Naive thymus-derived CD4-positive, alpha-beta T cell (primary cell): ENCODE results near the gene LEMD1. TPM values are rescaled to one million over a fixed set of nuclear protein-coding genes. Genes with fewer than 3 reads are reported as not detected.

ENCODE experiments used
- ATAC-seq: fragments of 150-1000 bp; cut with Tn5 transposase; 2 replicates; pipeline ENCODE4 v1.10.0; 2021; ENCODE audit warnings: mild to moderate bottlenecking, moderate library complexity
- CTCF ChIA-PET: fragments of 350-600 bp; sonication (Branson Sonifier 250); formaldehyde crosslinking; loops from one replicate; lab custom pipeline; 2021; ENCODE audit warnings: antibody characterized with exemption; lab: Charles Lee
- POLR2A ChIA-PET: fragments of 350-600 bp; sonication (Branson Sonifier 250); formaldehyde crosslinking; loops from one replicate; lab custom pipeline; 2021; ENCODE audit warnings: antibody characterized with exemption, inconsistent platforms; lab: Charles Lee
- DNase-seq, 9 donors: peaks; one replicate each; pipeline versions ENCODE4 v3.0.0 to v3.0.0-alpha.2; 2020 to 2022; ENCODE audit warnings: mixed read lengths in 1 of 9
- H3K27ac ChIP-seq: one replicate; pipeline ENCODE4 v1.7.0; 2013; ENCODE audit warnings: mild to moderate bottlenecking, low read depth, low read length, moderate library complexity
- H3K27me3 ChIP-seq, 2 donors: one replicate each; pipeline ENCODE4 v1.7.0; 2013; ENCODE audit warnings: low read length in 2 of 2, mild to moderate bottlenecking in 2 of 2, moderate library complexity in 2 of 2; ENCODE audit not compliant: control insufficient read depth in 2 of 2, insufficient read depth in 2 of 2
- H3K36me3 ChIP-seq, 3 experiments: 1 replicate in 2 of 3; 2 replicates in 1 of 3; pipeline ENCODE4 v1.7.0; 2013; ENCODE audit warnings: low read length in 3 of 3, mild to moderate bottlenecking in 3 of 3, moderate library complexity in 1 of 3; ENCODE audit not compliant: insufficient read depth in 3 of 3, control insufficient read depth in 2 of 3
- H3K4me1 ChIP-seq, 2 donors: one replicate each; pipeline ENCODE4 v1.7.0; 2013; ENCODE audit warnings: low read length in 2 of 2, mild to moderate bottlenecking in 2 of 2, moderate library complexity in 1 of 2; ENCODE audit not compliant: control insufficient read depth in 2 of 2, insufficient read depth in 2 of 2
- H3K4me3 ChIP-seq: 2 replicates; pipeline ENCODE4 v1.7.0; 2013; ENCODE audit warnings: mild to moderate bottlenecking, low read length
- H3K9me3 ChIP-seq, 3 experiments: 1 replicate in 2 of 3; 2 replicates in 1 of 3; pipeline ENCODE4 v1.7.0; 2013; ENCODE audit warnings: low read length in 3 of 3; ENCODE audit not compliant: control insufficient read depth in 2 of 3
- H3K27ac Mint-ChIP-seq, 9 donors: one replicate each; pipeline ENCODE4 v1.8.0; 2020 to 2022; ENCODE audit warnings: mixed read lengths in 9 of 9, mild to moderate bottlenecking in 8 of 9, moderate library complexity in 5 of 9, inconsistent platforms in 2 of 9
- H3K27me3 Mint-ChIP-seq, 5 donors: one replicate each; pipeline ENCODE4 v1.8.0; 2021 to 2022; ENCODE audit warnings: mixed read lengths in 5 of 5, mild to moderate bottlenecking in 1 of 5
- H3K36me3 Mint-ChIP-seq, 5 donors: one replicate each; pipeline ENCODE4 v1.8.0; 2020 to 2022; ENCODE audit warnings: mixed read lengths in 5 of 5, mild to moderate bottlenecking in 3 of 5, inconsistent platforms in 1 of 5
- H3K4me1 Mint-ChIP-seq, 7 donors: one replicate each; pipeline ENCODE4 v1.8.0; 2020 to 2022; ENCODE audit warnings: mixed read lengths in 7 of 7, mild to moderate bottlenecking in 3 of 7, inconsistent platforms in 1 of 7
- H3K4me3 Mint-ChIP-seq, 10 donors: one replicate each; pipeline ENCODE4 v1.8.0; 2020 to 2022; ENCODE audit warnings: mild to moderate bottlenecking in 10 of 10, mixed read lengths in 10 of 10, moderate library complexity in 6 of 10, inconsistent platforms in 2 of 10
- H3K9me3 Mint-ChIP-seq, 11 donors: one replicate each; pipeline ENCODE4 v1.8.0; 2020 to 2022; ENCODE audit warnings: mixed read lengths in 11 of 11, mild to moderate bottlenecking in 4 of 11, inconsistent platforms in 1 of 11, moderate library complexity in 1 of 11
- intact Hi-C, 2 donors: fragments of 100-400 bp; cut with micrococcal nuclease; formaldehyde crosslinking; loops; one replicate each; pipeline ENCODE4 v1.15.1; 2023
- polyA plus RNA-seq, 2 donors: library from polyadenylated mRNA; unstranded; fragments of 300-500 nt; fragmentation: Illumina TruSeq; gene quantifications; one replicate each; pipeline ENCODE4 v1.2.3, GENCODE V29; 2021
- total RNA-seq, 6 experiments: library from RNA in 5 of 6; stranded (reverse) in 5 of 6; gene quantifications; 1 replicate in 5 of 6; 2 replicates in 1 of 6; pipeline ENCODE4 v1.2.3 and lab custom pipeline; 2021 to 2026

Gene LEMD1
- total and polyA plus RNA-seq, 7 experiments from 2014 or later = 0.97 TPM; not detected in 6

DNA sequence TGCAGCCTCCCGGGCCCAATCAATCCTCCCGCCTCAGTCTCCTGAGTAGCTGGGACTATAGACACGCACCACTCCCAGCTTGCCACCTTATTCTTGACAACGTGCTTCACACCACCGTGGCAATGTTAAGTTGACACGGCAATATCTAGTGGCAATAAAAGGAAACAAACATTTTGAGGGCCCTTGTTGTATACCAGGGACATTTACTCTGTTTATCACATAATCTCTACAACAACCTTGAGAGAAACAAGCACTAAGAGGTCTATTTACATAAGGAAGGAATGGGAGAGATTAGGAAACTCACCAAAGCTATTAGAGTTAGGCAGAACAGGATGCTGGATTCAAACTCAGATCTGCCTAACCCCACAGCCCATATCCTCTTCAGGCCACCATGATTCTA is 68.2 kb downstream of the LEMD1 start:
- Histone ChIP-seq H3K27me3 (no peaks in the 10 kb centered on the region), H3K4me3 (no peak overlapping the region), H3K4me1 (no peaks in the 10 kb centered on the region), H3K36me3 (no peaks in the 10 kb centered on the region), H3K9me3 (no peaks in the 10 kb centered on the region), H3K27ac (no peak overlapping the region)
- intact Hi-C loops = loop anchor here (1.0 to 5.0 kb wide), 7 partner anchors 18 to 171 kb away; no protein-coding TSS in a partner anchor
- H3K9me3 Mint-ChIP-seq = no peaks in the 10 kb centered on the region
- peaks cover 17 to 37% (median 20%) of the 10 kb centered on the region in 5 donors for H3K27me3 Mint-ChIP-seq
- POLR2A ChIA-PET = interaction anchor here (0.6 kb wide), 1 partner anchor 120 kb away, joined by 3 read pairs; no protein-coding TSS in a partner anchor
- no peak overlapping the region for H3K4me3 Mint-ChIP-seq
- CTCF ChIA-PET = interaction anchor here (0.6 to 3.4 kb wide), 25 partner anchors 9 to 173 kb away, joined by 3 to 44 read pairs (median 4); partner anchors contain the start of gene NUAK2
- peaks cover 0 to 4% (median 0%) of the 10 kb centered on the region in 7 donors for H3K4me1 Mint-ChIP-seq
- no peak for ATAC-seq
- DNase-seq = no peak
- no peak overlapping the region for H3K27ac Mint-ChIP-seq
- H3K36me3 Mint-ChIP-seq = no peaks in the 10 kb centered on the region

DNA sequence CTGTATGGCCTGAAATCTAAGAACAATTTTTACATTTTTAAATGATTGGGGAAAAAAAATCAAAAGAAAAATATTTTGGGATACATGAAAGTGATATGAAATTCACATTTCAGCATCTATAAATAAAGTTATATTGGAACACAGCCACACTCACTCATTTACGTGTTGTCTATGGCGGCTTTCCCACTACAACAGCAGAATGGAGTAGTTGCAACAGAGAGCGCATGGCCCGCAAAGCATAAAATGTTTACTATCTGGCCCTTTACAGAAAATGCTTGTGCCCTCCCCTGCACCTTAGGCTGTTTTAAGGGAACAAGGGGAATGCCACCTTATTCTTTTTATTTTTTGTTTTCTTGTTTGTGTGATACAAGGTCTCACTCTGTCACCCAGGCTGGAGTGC is 68.7 kb downstream of the LEMD1 start:
- CTCF ChIA-PET = interaction anchor here (1.1 to 3.4 kb wide), 12 partner anchors 11 to 173 kb away, joined by 3 to 44 read pairs (median 6); partner anchors contain the start of gene NUAK2

DNA sequence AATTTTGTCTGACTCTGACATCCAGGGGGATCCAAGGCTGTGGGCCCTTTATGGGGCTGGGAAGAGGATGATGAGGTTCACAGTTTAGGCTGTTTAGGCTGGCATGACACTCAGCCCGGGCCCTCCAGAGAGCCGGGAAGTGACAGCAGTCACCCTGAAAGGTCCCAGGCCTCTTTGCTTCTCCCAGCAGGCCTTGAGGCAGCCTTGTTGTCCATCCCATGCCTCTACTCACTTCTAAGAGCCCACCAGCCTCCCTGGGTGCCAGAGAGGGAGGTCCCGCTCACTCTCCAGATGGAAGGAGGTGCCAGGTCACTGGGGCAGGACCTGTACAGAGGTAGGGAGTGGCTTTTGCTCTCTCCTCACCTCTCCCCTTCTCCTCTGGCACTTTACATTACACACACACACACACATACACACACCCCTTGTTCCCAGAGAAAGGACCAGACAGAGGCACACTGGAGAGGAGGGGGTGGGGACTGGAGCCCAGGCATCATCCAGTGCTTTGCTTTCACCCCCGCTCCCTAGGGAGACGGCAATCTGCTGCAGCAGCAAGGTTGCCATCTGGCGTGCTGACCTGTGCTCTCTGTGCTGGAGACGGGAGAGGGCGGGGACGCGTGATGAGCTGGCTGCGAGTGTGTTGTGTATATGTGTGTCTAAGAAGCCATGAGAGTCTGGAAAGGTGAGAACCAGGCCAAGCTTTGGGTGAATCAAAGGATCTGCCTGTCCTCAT is 69.7 kb downstream of the LEMD1 start:
- CTCF ChIA-PET = interaction anchor here (3.0 kb wide), 2 partner anchors 26 to 135 kb away, joined by 23 to 44 read pairs; no protein-coding TSS in a partner anchor
- intact Hi-C loops = loop anchor here in 1 of 2 donors (5.0 kb wide), 1 partner anchor 90 kb away; no protein-coding TSS in a partner anchor
- peaks cover 11 to 41% (median 13%) of the 10 kb centered on the region in 5 donors for H3K27me3 Mint-ChIP-seq

More for the DNA sequence above, 68.7 kb downstream of the LEMD1 start:
- POLR2A ChIA-PET = no interaction called here
- Mint-ChIP-seq H3K4me3 (no peak overlapping the region), H3K27me3 (peaks cover 17 to 39% (median 20%) of the 10 kb centered on the region in 5 donors), H3K9me3 (no peaks in the 10 kb centered on the region), H3K36me3 (no peaks in the 10 kb centered on the region), H3K4me1 (peaks cover 0 to 4% (median 0%) of the 10 kb centered on the region in 7 donors), H3K27ac (no peak overlapping the region)
- H3K27ac ChIP-seq = no peak overlapping the region
- H3K36me3 ChIP-seq = no peaks in the 10 kb centered on the region
- no peak overlapping the region for H3K4me3 ChIP-seq
- DNase-seq (no peak), ATAC-seq (no peak)
- H3K4me1 ChIP-seq = no peaks in the 10 kb centered on the region
- H3K9me3 ChIP-seq = no peaks in the 10 kb centered on the region
- H3K27me3 ChIP-seq = no peaks in the 10 kb centered on the region
- intact Hi-C loops = loop anchor here in 1 of 2 donors (5.0 kb wide), 1 partner anchor 89 kb away; no protein-coding TSS in a partner anchor

DNA sequence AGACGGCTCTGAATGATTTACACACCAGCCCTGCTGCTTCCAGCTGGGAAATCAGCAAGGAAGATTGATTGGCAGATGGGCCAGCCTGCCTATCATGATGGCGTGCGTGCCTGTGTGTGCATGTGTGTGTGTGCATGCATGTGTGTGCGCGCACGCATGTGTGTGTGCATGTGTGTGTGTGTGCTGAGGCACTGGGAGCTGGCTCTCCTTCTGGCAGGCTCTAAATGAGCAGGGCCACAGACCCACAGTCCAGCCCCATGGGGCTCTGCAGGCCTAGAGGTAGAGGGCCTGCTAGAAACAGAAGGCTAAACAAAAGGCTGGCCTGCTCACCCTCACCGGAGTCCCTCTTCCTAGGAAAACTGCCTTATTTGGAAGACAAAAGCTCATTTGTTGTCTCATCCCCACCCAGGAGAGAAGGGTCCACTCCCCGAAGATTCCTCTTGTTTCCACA is 71.1 kb downstream of the LEMD1 start:
- H3K27ac Mint-ChIP-seq = peak overlapping the region in 1 of 9 donors; percentile 52
- Histone ChIP-seq H3K36me3 (no peaks in the 10 kb centered on the region), H3K27me3 (no peaks in the 10 kb centered on the region), H3K4me1 (no peaks in the 10 kb centered on the region), H3K27ac (no peak overlapping the region), H3K9me3 (no peaks in the 10 kb centered on the region), H3K4me3 (no peak overlapping the region)
- H3K36me3 Mint-ChIP-seq = no peaks in the 10 kb centered on the region
- peaks cover 0 to 2% (median 0%) of the 10 kb centered on the region in 7 donors for H3K4me1 Mint-ChIP-seq
- no peaks in the 10 kb centered on the region for H3K9me3 Mint-ChIP-seq
- DNase-seq (no peak), ATAC-seq (no peak)
- peaks cover 18 to 52% (median 26%) of the 10 kb centered on the region in 5 donors for H3K27me3 Mint-ChIP-seq
- ChIA-PET CTCF (interaction anchor here (1.1 to 1.2 kb wide), 3 partner anchors 77 to 174 kb away, joined by 3 to 4 read pairs (median 3); no protein-coding TSS in a partner anchor), POLR2A (no interaction called here)
- H3K4me3 Mint-ChIP-seq = no peak overlapping the region
- intact Hi-C loops = loop anchor here in 1 of 2 donors (5.0 kb wide), 1 partner anchor 92 kb away; no protein-coding TSS in a partner anchor

More for the DNA sequence above, 69.7 kb downstream of the LEMD1 start:
- H3K4me1 Mint-ChIP-seq = peaks cover 0 to 2% (median 0%) of the 10 kb centered on the region in 7 donors
- H3K36me3 Mint-ChIP-seq = no peaks in the 10 kb centered on the region
- H3K9me3 ChIP-seq = no peaks in the 10 kb centered on the region
- POLR2A ChIA-PET = interaction anchor here (0.7 kb wide), 1 partner anchor 89 kb away, joined by 3 read pairs; no protein-coding TSS in a partner anchor
- no peaks in the 10 kb centered on the region for H3K4me1 ChIP-seq
- ATAC-seq = no peak
- H3K36me3 ChIP-seq = no peaks in the 10 kb centered on the region
- no peak overlapping the region for H3K27ac ChIP-seq
- no peak for DNase-seq
- H3K27ac Mint-ChIP-seq = no peak overlapping the region
- H3K27me3 ChIP-seq = no peaks in the 10 kb centered on the region
- no peak overlapping the region for H3K4me3 ChIP-seq
- H3K4me3 Mint-ChIP-seq = no peak overlapping the region
- H3K9me3 Mint-ChIP-seq = no peaks in the 10 kb centered on the region

DNA sequence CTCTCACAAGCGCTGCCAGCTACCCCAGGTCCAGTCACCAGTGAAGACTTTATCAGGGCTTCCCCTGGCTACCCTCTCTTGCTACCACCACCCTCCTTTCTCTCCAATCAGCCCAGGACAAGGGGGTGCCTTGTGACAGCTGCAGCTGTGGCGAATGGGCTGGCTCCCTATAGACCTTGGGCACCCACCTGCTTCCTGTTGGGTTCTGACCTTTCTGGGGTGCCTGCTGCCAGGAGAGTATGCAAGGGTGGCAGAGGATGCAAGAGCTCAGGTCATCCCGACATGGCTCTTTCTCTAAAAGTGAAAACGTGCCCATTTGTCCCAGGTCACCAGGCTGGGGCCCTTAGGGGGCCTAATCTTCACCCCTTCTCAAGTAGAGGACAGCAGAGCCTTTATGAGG is 71.7 kb downstream of the LEMD1 start:
- Mint-ChIP-seq H3K27ac (no peak overlapping the region), H3K4me3 (no peak overlapping the region), H3K36me3 (no peaks in the 10 kb centered on the region), H3K4me1 (peaks cover 0 to 2% (median 0%) of the 10 kb centered on the region in 7 donors), H3K27me3 (peaks cover 23 to 57% (median 30%) of the 10 kb centered on the region in 5 donors), H3K9me3 (no peaks in the 10 kb centered on the region)
- H3K4me1 ChIP-seq = no peaks in the 10 kb centered on the region
- DNase-seq = no peak
- ChIA-PET POLR2A (no interaction called here), CTCF (interaction anchor here (1.1 to 1.6 kb wide), 4 partner anchors 14 to 175 kb away, joined by 3 to 5 read pairs (median 4); no protein-coding TSS in a partner anchor)
- H3K9me3 ChIP-seq = no peaks in the 10 kb centered on the region
- H3K27me3 ChIP-seq = no peaks in the 10 kb centered on the region
- intact Hi-C loops = loop anchor here in 1 of 2 donors (5.0 kb wide), 1 partner anchor 92 kb away; no protein-coding TSS in a partner anchor
- no peak overlapping the region for H3K27ac ChIP-seq
- no peak overlapping the region for H3K4me3 ChIP-seq
- ATAC-seq = no peak
- H3K36me3 ChIP-seq = no peaks in the 10 kb centered on the region

DNA sequence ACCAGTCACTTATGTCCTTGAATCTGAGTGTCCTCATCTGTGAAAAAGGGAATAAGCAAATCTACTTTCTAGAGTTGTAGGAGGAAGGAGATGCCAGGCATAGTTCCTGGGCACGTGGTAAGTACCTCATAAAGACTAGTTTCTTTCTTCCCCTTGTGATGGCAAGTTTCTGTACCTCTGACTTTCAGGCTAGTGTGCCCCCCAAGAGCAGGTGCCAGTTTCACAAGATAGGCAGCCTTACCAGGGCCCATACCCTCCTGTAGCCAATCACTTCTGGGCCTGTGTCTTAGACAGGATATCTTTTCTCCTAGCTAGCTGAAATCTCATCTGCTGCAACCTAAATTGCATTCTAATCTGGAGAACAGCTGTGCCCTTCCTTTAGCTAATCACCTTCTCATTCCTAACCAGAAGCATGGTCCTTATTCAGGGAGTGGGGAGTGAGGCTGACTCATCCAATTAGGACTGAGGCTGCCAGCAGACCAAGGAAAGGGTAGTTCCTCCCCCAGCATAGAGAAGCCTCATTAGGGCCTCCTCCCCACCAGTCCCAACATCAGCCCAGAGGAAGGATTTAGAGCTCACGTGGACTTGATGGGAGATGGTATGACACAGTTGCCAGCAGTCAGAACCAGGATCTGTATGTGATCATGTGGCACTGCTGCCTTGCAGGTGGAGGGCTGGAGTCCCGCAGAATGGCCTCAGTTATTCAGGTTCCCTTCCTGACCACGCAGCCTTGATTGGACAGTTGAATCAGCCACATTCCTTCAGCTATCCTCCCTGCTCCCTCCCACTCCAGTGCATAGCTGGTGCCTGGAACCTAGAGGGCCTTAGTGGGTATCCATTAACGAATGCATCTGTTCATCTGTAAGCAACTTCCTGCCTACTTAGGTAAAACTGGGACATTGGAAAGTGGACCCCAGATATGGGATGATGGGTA is 73.0 kb downstream of the LEMD1 start:
- peaks cover 32 to 65% (median 39%) of the 10 kb centered on the region in 5 donors for H3K27me3 Mint-ChIP-seq
- H3K4me3 Mint-ChIP-seq = no peak overlapping the region
- POLR2A ChIA-PET = no interaction called here
- intact Hi-C loops = no loop called here
- Histone ChIP-seq H3K27me3 (peaks cover 0 to 8% of the 10 kb centered on the region in 2 donors), H3K4me3 (no peak overlapping the region), H3K4me1 (peaks cover 0 to 6% of the 10 kb centered on the region in 2 donors), H3K9me3 (no peaks in the 10 kb centered on the region), H3K27ac (no peak overlapping the region), H3K36me3 (no peaks in the 10 kb centered on the region)
- H3K9me3 Mint-ChIP-seq = no peaks in the 10 kb centered on the region
- H3K36me3 Mint-ChIP-seq = no peaks in the 10 kb centered on the region
- CTCF ChIA-PET = interaction anchor here (0.6 to 1.6 kb wide), 5 partner anchors 13 to 175 kb away, joined by 3 to 6 read pairs (median 4); no protein-coding TSS in a partner anchor
- H3K4me1 Mint-ChIP-seq = peaks cover 4 to 10% (median 9%) of the 10 kb centered on the region in 7 donors
- H3K27ac Mint-ChIP-seq = no peak overlapping the region
- ATAC-seq (no peak), DNase-seq (no peak)
